ENCODE results near the gene ZBTB32. TPM values are rescaled to one million over a fixed set of nuclear protein-coding genes. Genes with fewer than 3 reads are reported as not detected.

ZBTB32 gene
- total and polyA plus RNA-seq, 2 experiments from 2014 or later, result 0.65 TPM; not detected in 1

- Mint-ChIP-seq H3K9me3 (no peaks in the 10 kb centered on the region), H3K27me3 (ENCODE audit: insufficient read depth, low read depth, poor library complexity) (peaks cover 24% of the 10 kb centered on the region), H3K4me1 (peaks cover 47% of the 10 kb centered on the region), H3K27ac (no peak overlapping the region), H3K4me3 (no peak overlapping the region; the same call in 2 of the 3 replicates), H3K36me3 (ENCODE audit: low read depth) (peaks cover 3% of the 10 kb centered on the region; the same call in 1 of the 3 replicates)
- Histone ChIP-seq H3K4me2 (no peak overlapping the region), H3F3A (replicated peaks; ENCODE audit: low read depth) (peaks cover 10% of the 10 kb centered on the region; the same call in 1 of the 2 replicates), H3K4me3 (no peak overlapping the region), H2AFZ (no peak overlapping the region), H4K20me1 (replicated peaks; ENCODE audit: insufficient read depth) (peaks cover 5% of the 10 kb centered on the region; the same call in 1 of the 2 replicates), H3K79me2 (replicated peaks; ENCODE audit: insufficient read depth) (peaks cover 8% of the 10 kb centered on the region), H3K4me1 (ENCODE audit: insufficient read depth) (peaks cover 43% of the 10 kb centered on the region), H3K27ac (ENCODE audit: low read depth) (no peak overlapping the region), H3K36me3 (ENCODE audit: insufficient read depth) (no peaks in the 10 kb centered on the region), H3K27me3 (ENCODE audit: insufficient read depth) (no peaks in the 10 kb centered on the region), H3K9me2 (ENCODE audit: insufficient read depth) (no peaks in the 10 kb centered on the region)
- ATAC-seq (no peak), DNase-seq (ENCODE audit: low spot score) (no peak)
- TF ChIP-seq ZNF462 (CRISPR knock-in tag; IDR thresholded peaks at IDR 0.05) (no peak), ETS1 (IDR thresholded peaks at IDR 0.05) (no peak), POLR2AphosphoS5 (IDR thresholded peaks at IDR 0.05; ENCODE audit: low read depth) (no peak), CREB1 (CRISPR knock-in tag; IDR thresholded peaks at IDR 0.05; ENCODE audit: low read depth) (no peak), EZH2phosphoT487 (IDR thresholded peaks at IDR 0.05; ENCODE audit: unreplicated experiment) (no peak), STAT1 (IDR thresholded peaks at IDR 0.05; ENCODE audit: unreplicated experiment) (no peak), EZH2 (IDR thresholded peaks at IDR 0.05; ENCODE audit: low read depth, unreplicated experiment) (no peak), REST (IDR thresholded peaks at IDR 0.05; ENCODE audit: unreplicated experiment) (no peak), CTCF (conservative IDR thresholded peaks at IDR 0.05; ENCODE audit: low read depth in 2 of 2) (no peak), ZNF331 (CRISPR knock-in tag; IDR thresholded peaks at IDR 0.05; ENCODE audit: low read depth) (no peak), JUNB (IDR thresholded peaks at IDR 0.05; ENCODE audit: unreplicated experiment) (no peak), ZNF114 (CRISPR knock-in tag; IDR thresholded peaks at IDR 0.05) (no peak), NANOG (IDR thresholded peaks at IDR 0.05; ENCODE audit: borderline replicate concordance) (no peak)
These were observed 9.6 kb downstream of the ZBTB32 start for GRCh38 chr19:35713904-35714495.
